Esophagus muscularis mucosa (tissue), 4 donors: ENCODE measurements around the gene KCNK17. TPM values are rescaled to one million over a fixed set of nuclear protein-coding genes. Genes with fewer than 3 reads are reported as not detected.

Source experiments
- DNase-seq: peaks from one replicate; pipeline ENCODE4 v3.0.0-alpha.2; 2017; ENCODE audit errors: extremely low spot score
- H3K27ac ChIP-seq, 4 donors: fragments of 200-600 bp; sonication (generic); replicated peaks in 1 of 4; 1 replicate in 3 of 4; 2 replicates in 1 of 4; pipeline ENCODE4 v1.5.1; 2016 to 2019; ENCODE audit warnings: mild to moderate bottlenecking in 1 of 4
- H3K27me3 ChIP-seq, 4 donors: fragments of 200-600 bp; sonication (generic); one replicate each; pipeline versions ENCODE4 v1.5.1 to v1.6.0; 2016 to 2019
- H3K36me3 ChIP-seq, 4 donors: fragments of 200-600 bp; sonication (generic); one replicate each; pipeline ENCODE4 v1.5.1; 2016 to 2019
- H3K4me1 ChIP-seq, 4 donors: fragments of 200-600 bp; sonication (generic); one replicate each; pipeline ENCODE4 v1.5.1; 2016 to 2019
- H3K4me3 ChIP-seq, 4 donors: fragments of 200-600 bp; sonication (generic); 1 replicate in 2 of 4; 2 replicates in 2 of 4; pipeline ENCODE4 v1.5.1; 2016 to 2019; ENCODE audit warnings: mild to moderate bottlenecking in 4 of 4, moderate library complexity in 1 of 4
- H3K9me3 ChIP-seq, 4 donors: fragments of 200-600 bp; sonication (generic); 1 replicate in 3 of 4; 2 replicates in 1 of 4; pipeline ENCODE4 v1.5.1; 2016 to 2019
- EP300 ChIP-seq: sonication (generic); formaldehyde crosslinking; IDR thresholded peaks from one replicate; pipeline ENCODE4 v1.6.1; 2017; ENCODE audit warnings: antibody characterized with exemption
- POLR2A ChIP-seq: fragments of 450-650 bp; IDR thresholded peaks from one replicate; pipeline ENCODE4 v1.6.1; 2017; ENCODE audit warnings: antibody characterized with exemption, moderate library complexity, mild to moderate bottlenecking, low read depth
- POLR2AphosphoS5 ChIP-seq, 2 donors: sonication (generic); formaldehyde crosslinking; IDR thresholded peaks; one replicate each; pipeline ENCODE4 v1.6.1; 2017; ENCODE audit warnings: antibody characterized with exemption in 2 of 2
- WGBS: methylation state at CpG from one replicate; pipeline ENCODE4 v1.1.5; 2018; 5-methylcytosine and 5-hydroxymethylcytosine counted together
- intact Hi-C: fragments of 100-400 bp; cut with DNase I; formaldehyde crosslinking; loops from one replicate; pipeline ENCODE4 v1.15.1; 2023
- total RNA-seq, 4 donors: library from RNA; depleted of rRNA; stranded (reverse); fragments of >200 nt; gene quantifications; one replicate each; pipeline versions ENCODE4 v1.1.0 to v1.2.1, GENCODE V29; 2016
- TF ChIP-seq, protein P1 (sequence below), 3 experiments: fragments of 200-600 bp in 2 of 3; fragments of 450-650 bp in 1 of 3; sonication (generic) in 2 of 3; IDR thresholded peaks; one replicate each; pipeline ENCODE4 v1.5.1; 2017 to 2019; ENCODE audit warnings: antibody characterized with exemption in 3 of 3, mild to moderate bottlenecking in 2 of 3, moderate library complexity in 1 of 3

The KCNK17 gene
- total RNA-seq, 4 donors from 2014 or later = 0.17 TPM; not detected in 3

DNA sequence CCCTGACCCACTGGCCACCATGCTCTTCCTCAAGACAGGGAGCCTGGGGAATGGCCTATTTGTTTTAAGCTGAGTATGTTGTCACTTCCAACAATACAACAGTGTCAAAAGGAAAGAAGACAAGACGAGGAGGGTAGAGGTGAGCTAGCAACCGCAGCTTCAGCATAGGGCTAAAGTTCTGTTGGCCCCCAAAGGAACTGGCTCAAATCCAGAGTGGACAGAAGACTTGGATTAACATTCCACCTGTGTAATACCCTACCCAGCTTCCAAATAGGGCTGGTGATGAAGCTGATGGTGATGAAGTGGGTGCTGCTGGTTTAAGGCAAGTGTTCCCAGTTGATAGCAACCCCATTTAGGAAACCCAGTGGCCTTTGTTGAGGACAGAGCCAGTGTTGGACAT is 53.3 kb downstream of the KCNK17 start:
- Histone ChIP-seq H3K27ac (no peak overlapping the region), H3K9me3 (no peaks in the 10 kb centered on the region), H3K4me1 (no peaks in the 10 kb centered on the region), H3K27me3 (peaks cover 0 to 31% (median 0%) of the 10 kb centered on the region in 4 donors), H3K36me3 (no peaks in the 10 kb centered on the region), H3K4me3 (no peak overlapping the region)
- TF ChIP-seq POLR2A = no peak
- TF ChIP-seq POLR2AphosphoS5 (IDR thresholded peaks at IDR 0.05) = no peak
- no peak for TF ChIP-seq EP300
- TF ChIP-seq, protein P1, sequence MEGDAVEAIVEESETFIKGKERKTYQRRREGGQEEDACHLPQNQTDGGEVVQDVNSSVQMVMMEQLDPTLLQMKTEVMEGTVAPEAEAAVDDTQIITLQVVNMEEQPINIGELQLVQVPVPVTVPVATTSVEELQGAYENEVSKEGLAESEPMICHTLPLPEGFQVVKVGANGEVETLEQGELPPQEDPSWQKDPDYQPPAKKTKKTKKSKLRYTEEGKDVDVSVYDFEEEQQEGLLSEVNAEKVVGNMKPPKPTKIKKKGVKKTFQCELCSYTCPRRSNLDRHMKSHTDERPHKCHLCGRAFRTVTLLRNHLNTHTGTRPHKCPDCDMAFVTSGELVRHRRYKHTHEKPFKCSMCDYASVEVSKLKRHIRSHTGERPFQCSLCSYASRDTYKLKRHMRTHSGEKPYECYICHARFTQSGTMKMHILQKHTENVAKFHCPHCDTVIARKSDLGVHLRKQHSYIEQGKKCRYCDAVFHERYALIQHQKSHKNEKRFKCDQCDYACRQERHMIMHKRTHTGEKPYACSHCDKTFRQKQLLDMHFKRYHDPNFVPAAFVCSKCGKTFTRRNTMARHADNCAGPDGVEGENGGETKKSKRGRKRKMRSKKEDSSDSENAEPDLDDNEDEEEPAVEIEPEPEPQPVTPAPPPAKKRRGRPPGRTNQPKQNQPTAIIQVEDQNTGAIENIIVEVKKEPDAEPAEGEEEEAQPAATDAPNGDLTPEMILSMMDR (IDR thresholded peaks at IDR 0.05) = no peak
- WGBS = 82% methylated on average over 2 of the region's 2 CpGs
- DNase-seq = no peak
- intact Hi-C loops = no loop called here

DNA sequence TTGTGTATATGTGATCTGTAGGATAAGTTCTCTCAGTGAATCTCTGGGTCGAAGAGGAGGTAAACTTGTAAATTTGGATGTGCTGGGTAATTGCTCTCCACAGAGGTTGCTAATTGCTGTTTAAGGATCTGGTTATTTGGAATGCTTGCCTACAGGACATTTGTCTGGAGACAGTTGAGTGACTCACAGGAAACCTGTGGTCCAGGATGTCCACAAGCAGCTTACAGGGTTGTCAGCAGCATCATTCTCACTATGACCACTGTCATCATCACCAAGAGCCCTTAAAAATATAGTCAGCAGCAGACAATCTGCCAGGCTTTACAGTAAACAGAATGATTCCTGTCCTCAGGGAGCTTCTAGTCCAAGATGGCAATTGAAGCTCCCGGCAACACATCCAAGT is 53.8 kb downstream of the KCNK17 start:
- 100% methylated on average over 2 of the region's 2 CpGs for WGBS
- Histone ChIP-seq H3K4me1 (no peaks in the 10 kb centered on the region), H3K27me3 (peaks cover 0 to 31% (median 0%) of the 10 kb centered on the region in 4 donors), H3K4me3 (no peak overlapping the region), H3K36me3 (no peaks in the 10 kb centered on the region), H3K27ac (no peak overlapping the region), H3K9me3 (no peaks in the 10 kb centered on the region)
- intact Hi-C loops = no loop called here
- DNase-seq = no peak
- no peak for TF ChIP-seq POLR2AphosphoS5 (IDR thresholded peaks at IDR 0.05)
- TF ChIP-seq, protein P1 (IDR thresholded peaks at IDR 0.05) = no peak
- no peak for TF ChIP-seq EP300
- TF ChIP-seq POLR2A = no peak

DNA sequence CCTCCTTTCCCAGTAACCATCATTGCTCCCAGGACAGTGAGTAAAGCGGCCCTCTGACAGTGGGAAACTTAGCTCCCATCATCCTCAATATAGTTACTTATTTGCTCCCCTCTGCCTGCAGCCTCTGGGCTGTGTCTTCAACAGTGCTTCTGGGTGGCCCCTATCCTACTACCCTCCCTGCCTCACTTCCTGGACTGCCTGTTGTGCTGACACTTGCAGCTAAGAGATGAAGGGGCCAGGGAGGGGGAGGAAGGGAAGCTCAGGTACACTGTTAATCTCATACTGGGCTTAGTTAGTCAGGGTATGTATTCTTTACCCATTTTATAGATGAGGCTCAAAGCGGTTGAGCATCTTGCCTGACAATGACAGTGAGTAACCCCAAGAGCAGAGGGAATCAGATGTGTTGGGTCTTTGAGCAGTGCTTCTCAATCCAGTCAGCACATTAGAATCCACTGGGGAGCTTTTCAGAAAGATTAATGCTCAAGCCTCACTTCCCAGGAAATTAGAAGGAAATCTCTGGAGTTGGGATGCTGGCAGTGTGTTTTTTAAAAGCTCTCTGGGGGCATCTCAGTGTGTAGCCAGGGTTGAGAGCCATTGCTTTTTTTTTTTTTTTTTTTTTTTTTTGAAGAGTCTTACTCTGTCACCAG is 57.8 kb downstream of the KCNK17 start:
- intact Hi-C loops = no loop called here
- 69% methylated on average over 2 of the region's 2 CpGs for WGBS
- no peak for DNase-seq
- no peak for TF ChIP-seq POLR2A
- no peak for TF ChIP-seq EP300
- TF ChIP-seq, protein P1 (IDR thresholded peaks at IDR 0.05) = no peak
- TF ChIP-seq POLR2AphosphoS5 (IDR thresholded peaks at IDR 0.05) = no peak
- Histone ChIP-seq H3K9me3 (no peaks in the 10 kb centered on the region), H3K4me3 (no peak overlapping the region), H3K4me1 (no peaks in the 10 kb centered on the region), H3K27me3 (peaks cover 0 to 22% (median 0%) of the 10 kb centered on the region in 4 donors), H3K27ac (no peak overlapping the region), H3K36me3 (no peaks in the 10 kb centered on the region)

DNA sequence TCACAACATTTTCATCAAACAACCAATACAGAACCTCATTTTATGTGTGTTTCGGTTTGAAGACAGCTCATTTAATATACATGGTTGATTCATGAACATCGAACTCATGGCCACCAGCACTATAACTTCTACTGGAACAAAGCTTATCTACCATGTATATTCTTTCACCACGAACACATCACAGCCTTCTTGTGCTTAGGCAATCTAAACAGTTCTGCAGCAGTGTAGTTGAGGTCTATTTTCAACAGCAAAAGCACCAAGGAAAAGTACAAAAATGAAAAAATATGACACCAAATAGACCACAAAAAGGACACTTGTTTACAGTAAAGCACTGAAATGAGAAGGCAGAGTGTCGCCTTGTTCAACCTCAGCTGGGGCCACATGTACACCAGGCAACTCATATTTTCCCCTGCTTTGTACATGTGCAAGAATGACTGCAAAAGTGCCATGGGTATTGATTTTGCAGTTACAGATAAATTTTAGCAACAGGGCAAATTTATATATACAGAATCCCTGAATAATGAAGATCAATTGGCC is 59.2 kb downstream of the KCNK17 start:
- Histone ChIP-seq H3K4me1 (no peaks in the 10 kb centered on the region), H3K27me3 (peaks cover 0 to 8% (median 0%) of the 10 kb centered on the region in 4 donors), H3K4me3 (no peak overlapping the region), H3K27ac (no peak overlapping the region), H3K9me3 (no peaks in the 10 kb centered on the region), H3K36me3 (no peaks in the 10 kb centered on the region)
- WGBS = 98% methylated on average over 4 of the region's 4 CpGs
- intact Hi-C loops = no loop called here
- no peak for TF ChIP-seq POLR2AphosphoS5 (IDR thresholded peaks at IDR 0.05)
- no peak for TF ChIP-seq EP300
- no peak for TF ChIP-seq POLR2A
- TF ChIP-seq, protein P1 (IDR thresholded peaks at IDR 0.05) = no peak
- no peak for DNase-seq
